Anterior cingulate cortex (tissue), 58 donors: ENCODE measurements around the gene CORO2A.

Source experiments
- DNase-seq, 58 donors: peaks; one replicate each; lab custom pipeline; 2025; lab: John Stamatoyannopoulos, UW

The CORO2A gene

DNA sequence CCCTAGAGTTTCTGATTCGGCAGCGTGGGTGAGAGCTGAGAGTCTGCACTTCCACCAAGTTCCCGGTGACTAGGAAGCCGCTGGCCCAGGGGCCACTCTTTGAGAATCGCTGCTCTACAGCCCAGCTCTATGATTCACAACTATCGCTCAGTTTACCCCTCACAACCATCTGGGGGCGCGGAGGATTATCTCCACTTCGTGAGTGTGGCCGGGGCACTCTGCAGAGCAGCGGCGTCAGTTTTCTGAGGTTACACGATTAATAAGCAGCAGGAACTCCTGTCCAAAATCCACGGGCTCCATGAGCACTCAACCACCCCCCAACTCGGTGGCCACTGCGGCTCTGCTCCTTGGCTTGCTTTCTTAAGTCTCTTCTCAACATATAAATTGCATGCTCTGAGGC is 19.3 kb downstream of the CORO2A start:
- no peak for DNase-seq

- no peak for DNase-seq
Observed at GRCh38 chr9:98172604-98173003, 19.8 kb downstream of the CORO2A start.

- DNase-seq = no peak
Observed at GRCh38 chr9:98171176-98171925, 21.1 kb downstream of the CORO2A start.

GRCh38 chr9:98168941-98169488 is 23.4 kb downstream of the CORO2A start:
- DNase-seq = peak in 7 of 58 donors; percentile 3 to 22 (median 7)

GRCh38 chr9:98168153-98168780 is 24.2 kb downstream of the CORO2A start:
- DNase-seq = no peak

- no peak for DNase-seq
Observed at GRCh38 chr9:98164912-98165311, 27.5 kb downstream of the CORO2A start.

GRCh38 chr9:98162613-98163012 is 29.8 kb downstream of the CORO2A start:
- DNase-seq = no peak

- no peak for DNase-seq
Observed at GRCh38 chr9:98161851-98162250, 30.6 kb downstream of the CORO2A start.

DNA sequence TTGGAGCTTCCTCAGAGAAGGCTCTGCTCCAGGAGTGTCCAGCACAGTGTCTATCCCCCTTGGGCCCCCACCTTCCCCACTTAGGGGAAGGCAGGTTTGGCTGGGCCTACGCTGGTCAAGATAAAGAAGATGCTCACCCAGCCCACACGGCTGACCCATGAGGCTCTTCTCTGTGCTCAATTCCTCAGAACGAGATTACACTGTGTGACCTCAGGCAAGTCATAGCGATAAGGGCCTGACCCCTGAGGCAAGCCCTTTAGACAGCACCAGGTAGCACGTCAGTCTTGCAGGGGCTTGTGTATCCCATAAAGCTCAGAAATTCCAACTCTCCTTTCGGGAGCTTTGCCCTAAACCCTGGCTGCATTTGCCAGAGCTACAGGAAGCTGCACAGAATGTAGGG is 32.6 kb downstream of the CORO2A start:
- DNase-seq = no peak

DNA sequence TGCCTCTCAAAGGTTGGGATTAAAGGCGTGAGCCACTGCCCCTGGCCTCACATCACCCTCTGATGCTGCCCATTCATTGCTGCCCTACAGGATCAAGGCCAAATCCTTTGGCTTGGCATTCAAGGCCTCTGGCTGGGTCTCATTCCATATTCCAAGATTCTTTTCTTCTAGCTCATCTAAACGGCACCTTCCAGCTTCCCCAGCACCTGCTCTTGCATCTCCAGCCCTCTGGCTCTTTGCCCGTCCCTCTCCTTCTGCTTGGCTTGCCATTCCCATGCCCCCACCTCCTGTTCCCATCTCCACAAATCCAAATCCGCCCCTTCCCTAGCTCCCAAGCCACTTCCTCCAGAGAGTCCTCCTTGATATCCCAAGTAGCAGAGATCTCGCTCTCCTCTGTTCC is 33.1 kb downstream of the CORO2A start:
- no peak for DNase-seq

GRCh38 chr9:98158071-98158831 is 34.2 kb downstream of the CORO2A start:
- DNase-seq = no peak

- no peak for DNase-seq
Observed at GRCh38 chr9:98157372-98157771, 35.1 kb downstream of the CORO2A start.

GRCh38 chr9:98154678-98155077 is 37.8 kb downstream of the CORO2A start:
- DNase-seq = no peak

DNA sequence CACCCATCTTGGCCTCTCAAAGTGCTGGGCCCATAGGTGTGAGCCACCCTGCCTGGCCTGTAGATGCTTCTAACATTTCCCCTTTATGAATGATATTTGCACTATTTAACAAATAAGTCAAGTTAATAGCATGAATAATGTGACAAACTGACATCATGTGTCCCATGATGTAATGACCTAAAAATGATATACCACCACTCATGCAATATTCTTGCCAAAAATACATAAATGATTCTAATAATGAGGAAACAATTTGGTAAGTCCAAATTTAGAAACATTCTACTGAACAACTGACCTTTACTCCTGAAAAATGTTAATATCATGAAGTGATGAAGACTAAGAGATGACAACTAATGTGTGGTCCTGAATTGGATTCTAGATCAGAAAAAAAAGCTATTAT is 39.9 kb downstream of the CORO2A start:
- no peak for DNase-seq

GRCh38 chr9:98150721-98151120 is 41.7 kb downstream of the CORO2A start:
- no peak for DNase-seq

DNA sequence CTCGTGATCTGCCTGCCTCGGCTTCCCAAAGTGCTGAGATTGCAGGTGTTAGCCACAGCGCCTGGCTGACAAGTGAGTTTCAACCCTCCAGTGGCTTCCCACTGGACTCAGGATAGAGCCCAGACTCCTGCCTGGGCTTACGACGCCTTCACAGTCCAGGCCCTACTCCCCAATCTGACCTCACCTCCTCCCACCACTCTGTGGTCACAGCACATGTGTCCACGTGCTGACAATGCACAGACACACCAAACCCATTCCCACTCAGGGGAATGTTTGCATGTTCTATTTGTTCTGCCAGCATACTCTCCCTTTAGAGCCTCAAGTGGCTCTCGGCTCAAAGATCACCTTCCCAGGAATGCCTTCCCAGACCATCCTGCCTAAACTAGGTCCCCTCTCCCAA is 42.3 kb downstream of the CORO2A start:
- DNase-seq = no peak

GRCh38 chr9:98149422-98149821 is 43.0 kb downstream of the CORO2A start:
- no peak for DNase-seq

DNA sequence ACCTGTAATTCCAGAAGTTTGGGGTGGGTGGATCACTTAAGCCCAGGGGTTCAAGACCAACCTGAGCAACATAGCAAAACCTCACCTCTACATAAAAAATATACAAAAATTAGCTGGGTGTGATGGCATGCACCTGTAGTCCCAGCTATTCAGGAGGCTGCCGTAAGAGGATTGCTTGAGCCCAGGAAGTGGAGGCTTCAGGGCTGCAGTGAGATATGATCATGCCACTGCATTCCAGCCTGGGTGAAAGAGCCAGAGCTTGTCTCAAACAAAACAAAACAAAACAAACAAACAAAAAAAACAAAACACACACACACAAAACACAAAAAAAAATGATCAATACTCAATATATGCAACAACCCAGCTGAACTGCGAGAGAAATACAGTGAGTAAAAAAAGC is 44.0 kb downstream of the CORO2A start:
- no peak for DNase-seq

GRCh38 chr9:98147582-98147981 is 44.9 kb downstream of the CORO2A start:
- no peak for DNase-seq

DNA sequence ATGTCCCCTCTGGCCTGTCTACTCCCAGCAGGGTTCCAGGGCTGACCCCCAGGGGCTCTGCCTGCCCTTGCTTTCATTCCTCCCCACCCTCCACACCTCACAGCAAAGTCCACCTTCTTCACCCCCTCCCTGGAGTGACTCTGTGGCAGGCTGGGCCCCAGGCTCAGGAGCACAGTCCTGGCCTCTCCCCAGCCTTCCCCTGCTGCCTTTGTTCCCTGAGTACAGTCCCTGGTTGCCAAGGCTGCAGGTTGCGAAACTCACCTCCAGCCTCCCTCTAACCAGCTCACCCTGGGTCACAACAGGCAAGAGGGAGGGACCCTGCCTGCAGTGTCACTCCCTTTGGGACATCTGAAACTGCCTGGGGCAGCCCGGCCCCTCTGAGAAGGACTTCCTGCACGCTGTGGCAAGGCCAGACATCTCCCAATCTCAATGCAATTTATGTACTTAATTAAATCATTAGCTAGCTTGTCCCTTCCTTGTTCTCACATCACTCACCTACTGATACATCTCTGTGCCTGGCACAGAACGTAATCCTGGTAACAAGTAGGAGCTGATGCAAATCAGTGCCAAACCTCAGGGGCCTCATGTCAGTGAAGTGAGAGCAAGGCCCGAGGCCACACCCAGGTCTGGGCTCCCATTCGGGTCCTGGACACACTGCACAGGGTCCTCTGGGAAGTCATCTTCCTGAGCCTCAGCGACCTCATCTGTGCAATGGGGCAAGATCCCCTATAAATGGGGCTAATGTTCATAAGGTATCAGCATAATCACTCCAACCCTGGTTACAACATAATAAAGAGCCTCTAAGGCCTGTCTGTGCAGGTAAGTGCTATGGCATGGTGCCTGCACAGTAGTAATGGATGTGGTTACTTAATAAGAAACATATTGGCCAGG is 46.1 kb downstream of the CORO2A start:
- no peak for DNase-seq
